ENCODE data around the gene GRIA3. TPM values are rescaled to one million over a fixed set of nuclear protein-coding genes. Genes with fewer than 3 reads are reported as not detected.
"Not testable (repeated sequence)": the region's sequence is repeated elsewhere in the genome, so short reads cannot be mapped to it uniquely, and the experiment has no call there.

Gene GRIA3
- total RNA-seq, 2 experiments from 2014 or later = not detected

DNA sequence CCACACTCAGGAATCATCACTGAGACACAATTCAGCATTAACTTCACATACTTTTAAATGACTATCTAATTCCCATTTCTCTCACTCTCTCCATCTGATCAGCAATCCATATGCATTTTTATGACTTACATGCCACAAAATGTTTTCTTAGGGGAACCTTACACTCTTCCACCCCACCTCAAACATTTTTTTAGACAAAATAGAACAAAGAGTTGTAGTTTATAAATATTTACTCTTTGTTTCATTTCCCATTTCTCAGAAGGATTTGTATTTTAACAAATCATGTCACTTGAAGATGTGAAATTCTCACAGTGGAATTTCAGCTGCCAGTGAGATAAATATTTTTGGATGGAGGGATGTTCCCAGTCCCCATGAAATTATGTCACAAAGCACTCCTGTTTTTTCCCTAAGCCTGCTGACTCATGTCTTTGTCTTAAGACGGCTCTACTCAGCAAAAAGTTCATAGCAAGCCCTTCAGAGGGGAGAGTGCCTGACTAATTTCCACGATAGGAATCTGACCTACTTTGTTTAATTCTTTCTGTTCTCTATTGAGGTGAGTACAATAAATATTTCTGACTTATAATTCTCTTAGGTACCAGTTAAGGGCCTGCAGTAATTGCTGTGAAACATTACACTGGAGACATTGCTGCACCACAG, 291.1 kb downstream of the GRIA3 start:
- Mint-ChIP-seq H3K27me3 (peaks cover 4% of the 10 kb centered on the region), H3K4me1 (no peaks in the 10 kb centered on the region), H3K36me3 (no peaks in the 10 kb centered on the region), H3K9me3 (no peaks in the 10 kb centered on the region), H3K27ac (no peak overlapping the region), H3K4me3 (no peak overlapping the region)
- no peak for DNase-seq

DNA sequence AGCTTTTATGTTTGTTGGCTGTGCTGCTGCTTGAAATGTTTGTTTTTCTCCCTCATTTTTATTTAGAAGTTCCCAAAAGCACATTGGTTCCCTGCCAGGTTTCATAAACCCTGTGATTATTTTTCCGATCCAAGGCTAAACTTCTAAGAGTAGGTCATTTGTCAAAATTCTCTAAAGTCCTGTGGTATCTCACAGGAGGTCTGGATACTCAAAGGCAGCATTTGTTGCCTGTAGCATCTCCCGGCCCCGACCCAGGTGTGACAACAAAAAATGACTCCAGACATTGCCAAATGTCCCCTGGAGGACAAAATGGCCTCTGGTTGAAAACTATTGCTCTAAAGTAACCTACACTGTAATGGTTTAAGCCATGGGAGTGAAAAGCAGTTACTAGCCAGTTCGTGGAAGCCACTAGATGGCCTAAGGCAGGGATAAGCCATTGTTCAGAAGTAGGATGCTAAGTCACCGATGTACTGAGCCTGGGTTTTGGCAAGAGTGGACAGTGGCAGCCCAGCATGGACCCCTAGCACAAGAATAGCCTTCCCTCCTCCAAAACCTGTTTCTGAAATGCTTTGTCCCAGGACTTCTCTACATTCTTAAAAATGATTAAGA, 292.6 kb downstream of the GRIA3 start:
- no peak overlapping the region for H3K4me3 Mint-ChIP-seq
- no peaks in the 10 kb centered on the region for H3K9me3 Mint-ChIP-seq
- H3K36me3 Mint-ChIP-seq = no peaks in the 10 kb centered on the region
- DNase-seq = no peak
- no peaks in the 10 kb centered on the region for H3K4me1 Mint-ChIP-seq
- H3K27me3 Mint-ChIP-seq = no peaks in the 10 kb centered on the region
- H3K27ac Mint-ChIP-seq = no peak overlapping the region

DNA sequence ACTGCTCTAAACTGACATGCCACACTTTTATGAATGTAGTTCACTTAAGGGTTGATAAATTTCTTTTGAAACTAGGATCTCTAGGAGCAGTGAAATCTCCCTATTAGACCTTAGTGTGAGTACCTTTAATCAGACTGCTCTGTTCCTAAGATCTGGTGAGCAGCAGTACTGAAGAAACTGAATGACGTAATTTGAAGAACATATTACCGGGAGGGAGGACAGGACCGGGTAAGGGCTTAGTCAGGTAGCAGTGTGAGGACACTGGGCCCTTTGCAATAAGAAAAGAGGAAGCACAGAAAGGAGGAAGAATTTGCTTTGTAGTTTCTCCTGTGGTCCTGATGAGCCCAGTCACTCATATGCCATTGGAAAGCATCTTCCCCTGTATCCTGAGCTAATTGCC, 293.6 kb downstream of the GRIA3 start:
- Mint-ChIP-seq H3K4me3 (no peak overlapping the region), H3K4me1 (no peaks in the 10 kb centered on the region), H3K9me3 (no peaks in the 10 kb centered on the region)

DNA sequence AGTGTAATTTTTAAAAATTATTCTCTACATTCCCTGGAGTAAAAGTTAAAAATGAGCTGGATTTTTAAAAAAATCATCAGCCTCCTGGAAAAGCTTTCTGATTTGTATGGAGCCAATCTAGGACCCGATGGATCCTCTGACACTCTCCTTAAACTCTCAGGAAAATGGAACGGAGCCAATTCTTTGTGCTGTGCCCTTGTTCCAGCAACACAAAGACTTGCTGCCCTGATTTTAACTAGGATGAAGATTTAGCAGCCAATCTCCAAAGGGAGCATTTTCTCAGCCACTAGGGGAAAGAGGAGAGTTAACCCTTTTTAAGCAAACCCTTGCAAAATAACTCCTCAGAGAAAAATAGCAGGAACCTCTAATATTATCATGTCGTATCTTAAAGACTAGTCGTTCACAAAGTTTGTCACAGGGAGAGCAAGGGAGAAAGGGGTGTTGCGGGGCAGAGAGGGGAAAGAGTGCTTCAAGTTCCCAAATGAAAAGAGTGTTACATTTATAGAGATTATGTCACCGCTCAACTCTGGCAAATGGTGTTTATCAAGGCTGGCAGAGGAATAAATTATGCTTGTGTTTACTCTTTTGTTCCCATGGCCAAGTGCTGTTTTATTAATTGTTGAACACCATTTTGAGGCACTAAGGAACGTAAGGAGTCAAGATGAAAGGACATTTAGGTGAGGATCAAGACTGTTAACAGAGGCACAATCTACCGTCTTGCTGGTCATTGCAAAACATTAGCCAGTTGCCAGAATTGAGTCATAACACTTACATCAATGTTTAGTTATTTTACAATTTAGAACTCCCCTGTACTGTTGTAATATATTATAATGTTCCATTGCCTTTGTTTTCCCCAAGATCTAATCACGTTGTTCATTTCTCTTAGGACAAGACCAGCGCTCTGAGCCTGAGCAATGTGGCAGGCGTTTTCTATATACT, 298.1 kb downstream of the GRIA3 start:
- Mint-ChIP-seq H3K27me3 (no peaks in the 10 kb centered on the region), H3K36me3 (no peaks in the 10 kb centered on the region), H3K4me1 (no peaks in the 10 kb centered on the region), H3K27ac (no peak overlapping the region), H3K9me3 (no peaks in the 10 kb centered on the region), H3K4me3 (no peak overlapping the region)
- no peak for DNase-seq

More for the DNA sequence above, 293.6 kb downstream of the GRIA3 start:
- H3K27ac Mint-ChIP-seq = no peak overlapping the region
- DNase-seq = no peak
- H3K27me3 Mint-ChIP-seq = no peaks in the 10 kb centered on the region
- no peaks in the 10 kb centered on the region for H3K36me3 Mint-ChIP-seq

DNA sequence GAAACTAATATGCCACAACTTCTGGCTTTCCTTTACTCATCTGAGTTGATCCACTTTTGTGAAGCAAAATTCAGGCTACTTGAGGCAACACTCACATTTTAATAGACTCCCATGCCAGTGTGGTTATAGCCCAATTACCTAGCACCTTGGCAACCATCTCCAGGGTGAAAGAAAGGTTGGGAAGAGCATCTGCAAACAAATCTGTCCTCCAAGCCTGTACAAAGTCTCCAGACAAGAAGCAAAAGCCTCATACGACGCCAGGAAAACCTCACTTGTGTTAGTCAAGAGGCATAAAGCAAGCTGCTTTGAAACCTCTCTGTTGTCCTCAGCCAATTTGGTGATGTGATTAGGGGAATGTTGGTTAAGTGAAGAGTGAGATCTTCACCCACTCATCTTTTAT, 302.2 kb downstream of the GRIA3 start:
- H3K9me3 Mint-ChIP-seq = no peaks in the 10 kb centered on the region
- no peaks in the 10 kb centered on the region for H3K4me1 Mint-ChIP-seq
- no peak overlapping the region for H3K4me3 Mint-ChIP-seq
- H3K36me3 Mint-ChIP-seq = no peaks in the 10 kb centered on the region
- H3K27me3 Mint-ChIP-seq = no peaks in the 10 kb centered on the region
- no peak overlapping the region for H3K27ac Mint-ChIP-seq
- DNase-seq = no peak

DNA sequence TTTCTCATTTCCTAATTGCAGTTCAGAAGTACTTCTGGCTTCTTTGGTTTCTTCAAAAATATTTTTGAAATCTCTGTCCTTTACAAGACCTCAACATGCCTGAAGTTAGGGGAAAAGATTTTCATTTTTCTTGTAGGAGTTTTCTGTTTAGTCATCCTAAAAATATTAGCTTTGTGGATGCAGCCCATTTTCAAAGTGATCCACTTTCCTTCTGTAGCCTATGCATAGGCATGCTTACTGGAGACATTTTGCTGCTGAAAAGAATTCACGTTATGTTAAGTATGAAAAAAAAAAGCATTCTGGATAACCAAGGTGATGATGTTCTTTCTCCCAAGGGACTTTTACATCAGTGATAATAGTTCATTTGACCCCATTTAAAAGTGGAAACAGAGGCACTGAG, 303.2 kb downstream of the GRIA3 start:
- DNase-seq = no peak
- Mint-ChIP-seq H3K4me1 (no peaks in the 10 kb centered on the region), H3K36me3 (no peaks in the 10 kb centered on the region), H3K27ac (no peak overlapping the region), H3K27me3 (no peaks in the 10 kb centered on the region), H3K9me3 (no peaks in the 10 kb centered on the region), H3K4me3 (no peak overlapping the region)

DNA sequence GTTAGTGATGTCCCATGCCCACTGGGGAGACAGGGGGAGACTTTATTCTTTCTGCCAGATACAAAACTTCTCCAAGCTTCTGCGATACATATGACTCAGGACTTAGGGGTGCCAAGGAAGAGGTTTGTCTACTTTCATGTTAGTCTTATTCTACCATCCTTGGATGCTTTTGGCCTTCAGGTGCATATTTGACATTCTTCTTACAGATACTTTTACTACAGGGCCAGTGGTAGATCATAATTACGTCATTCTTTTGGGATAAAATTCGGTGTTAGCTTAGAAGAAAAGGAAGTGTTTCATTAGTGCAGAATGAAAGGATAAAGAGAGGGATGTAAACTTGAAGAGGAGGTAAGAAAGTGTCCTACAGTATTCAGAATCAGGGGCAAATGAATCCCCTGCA, 303.6 kb downstream of the GRIA3 start:
- DNase-seq = no peak
- Mint-ChIP-seq H3K36me3 (no peaks in the 10 kb centered on the region), H3K27me3 (no peaks in the 10 kb centered on the region), H3K27ac (no peak overlapping the region), H3K4me1 (no peaks in the 10 kb centered on the region), H3K4me3 (no peak overlapping the region), H3K9me3 (no peaks in the 10 kb centered on the region)

DNA sequence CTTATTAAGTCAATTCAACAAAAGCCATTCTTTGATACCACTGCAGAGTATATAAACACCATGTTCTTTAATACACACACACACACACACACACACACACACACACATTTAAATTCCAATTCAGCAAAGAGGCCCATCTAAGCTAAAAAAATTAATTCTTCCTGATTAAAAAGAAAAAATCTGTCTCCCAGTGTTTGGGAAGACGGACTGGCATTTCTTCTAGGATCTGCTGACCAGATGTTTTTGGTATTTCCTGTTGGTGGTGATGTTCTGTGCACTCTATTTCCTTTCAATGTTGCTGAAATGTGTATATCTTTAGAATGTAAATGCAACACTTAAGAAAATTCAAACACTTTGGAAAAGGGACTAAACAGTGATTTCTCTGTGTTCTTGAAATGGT, 304.9 kb downstream of the GRIA3 start:
- H3K27ac Mint-ChIP-seq = no peak overlapping the region
- no peak for DNase-seq

DNA sequence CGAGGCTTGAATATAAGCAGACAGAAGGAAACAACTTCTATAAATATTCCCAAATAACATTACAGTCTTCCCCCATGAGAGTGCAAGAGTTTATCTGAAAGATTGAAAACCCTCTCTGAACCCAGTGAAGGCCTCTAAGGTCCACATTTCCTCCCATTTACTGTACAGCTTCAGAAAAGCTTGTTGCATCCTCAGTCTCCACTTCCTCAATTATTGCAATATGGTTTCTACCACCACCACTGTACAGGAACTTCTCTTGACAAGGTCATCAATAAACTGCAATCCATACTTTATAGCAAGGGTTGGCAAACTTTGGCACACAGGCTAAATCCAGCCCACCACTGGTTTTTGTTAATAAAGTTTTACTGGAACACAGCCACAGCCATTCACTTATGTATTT, 309.8 kb downstream of the GRIA3 start:
- Mint-ChIP-seq H3K4me1 (no peaks in the 10 kb centered on the region), H3K27me3 (no peaks in the 10 kb centered on the region), H3K27ac (no peak overlapping the region), H3K4me3 (no peak overlapping the region), H3K36me3 (no peaks in the 10 kb centered on the region), H3K9me3 (no peaks in the 10 kb centered on the region)
- DNase-seq = no peak

More for the DNA sequence above, 304.9 kb downstream of the GRIA3 start:
- no peaks in the 10 kb centered on the region for H3K9me3 Mint-ChIP-seq
- no peaks in the 10 kb centered on the region for H3K36me3 Mint-ChIP-seq
- H3K27me3 Mint-ChIP-seq = no peaks in the 10 kb centered on the region
- no peak overlapping the region for H3K4me3 Mint-ChIP-seq
- no peaks in the 10 kb centered on the region for H3K4me1 Mint-ChIP-seq

DNA sequence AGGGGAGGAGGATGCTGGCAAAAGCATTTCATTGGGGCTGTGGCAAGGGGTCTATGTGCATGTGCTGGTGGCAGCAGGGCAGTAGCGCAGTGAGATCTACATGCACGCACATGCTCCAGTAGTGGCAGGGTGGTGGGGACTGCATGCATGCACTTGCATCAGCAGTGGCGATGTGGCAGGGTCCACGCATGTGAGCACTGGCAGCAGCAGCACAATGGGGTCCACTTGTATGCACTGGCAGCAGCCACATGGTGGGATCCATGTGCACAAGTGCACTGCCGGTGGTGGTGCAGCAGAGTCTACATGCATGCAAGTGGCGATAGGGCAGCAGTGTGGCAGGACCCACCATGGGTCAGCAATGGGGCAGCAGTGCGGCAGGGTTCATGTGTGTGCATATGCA, 315.7 kb downstream of the GRIA3 start:
- Mint-ChIP-seq H3K4me3 (no peak overlapping the region), H3K9me3 (no peaks in the 10 kb centered on the region), H3K27me3 (no peaks in the 10 kb centered on the region), H3K27ac (no peak overlapping the region), H3K36me3 (no peaks in the 10 kb centered on the region), H3K4me1 (no peaks in the 10 kb centered on the region)
- no peak for DNase-seq

DNA sequence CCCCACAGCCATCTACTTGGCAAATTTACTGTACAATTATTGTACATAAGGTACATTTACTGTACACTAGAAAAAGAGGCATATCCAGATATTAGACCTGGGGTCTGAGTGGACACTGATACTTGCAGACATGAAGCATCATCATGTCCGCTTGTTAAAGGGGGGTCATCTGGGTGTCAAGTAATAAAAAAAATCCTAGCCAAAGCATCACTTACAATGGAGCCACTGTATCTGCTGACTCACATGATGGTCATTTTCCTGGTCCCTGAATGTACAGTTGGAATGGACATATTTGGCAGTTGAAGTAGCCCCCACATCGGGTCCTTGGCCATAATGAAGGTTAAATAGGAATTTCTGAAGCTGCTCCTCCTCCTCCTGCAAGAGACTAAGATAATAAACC, 320.0 kb downstream of the GRIA3 start:
- DNase-seq = no peak
- Mint-ChIP-seq H3K27ac (no peak overlapping the region), H3K4me1 (no peaks in the 10 kb centered on the region), H3K9me3 (peaks cover 3% of the 10 kb centered on the region), H3K27me3 (no peaks in the 10 kb centered on the region), H3K4me3 (no peak overlapping the region), H3K36me3 (no peaks in the 10 kb centered on the region)

DNA sequence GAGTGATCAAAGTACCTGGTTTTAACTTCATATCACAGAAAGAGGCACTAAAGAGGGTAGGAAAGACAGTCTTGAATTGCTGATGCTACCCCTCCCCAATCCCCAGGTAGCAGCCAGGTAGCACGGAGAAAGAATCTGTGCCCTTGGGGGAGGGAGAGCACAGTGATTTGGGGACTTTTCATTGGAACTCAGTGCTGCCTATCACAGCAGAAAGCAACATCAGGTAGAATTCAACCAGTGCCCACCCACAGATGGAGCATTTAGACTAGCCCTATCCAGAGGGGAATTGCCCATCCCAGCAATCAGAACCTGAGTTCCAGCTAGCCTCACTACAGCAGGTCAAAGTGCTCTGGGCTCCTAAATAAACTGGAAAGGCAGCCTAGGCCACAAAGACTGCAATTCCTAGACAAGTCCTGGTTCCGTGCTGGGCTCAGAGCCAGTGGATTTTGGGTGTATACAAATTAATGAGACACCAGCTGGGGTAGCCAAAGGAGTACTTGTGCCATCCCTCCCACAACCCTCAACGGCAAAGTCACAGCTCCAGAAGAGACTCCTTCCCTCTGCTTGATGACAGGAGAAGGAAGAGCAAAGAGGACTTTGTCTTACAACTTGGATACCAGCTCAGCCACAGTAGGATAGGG, 320.7 kb downstream of the GRIA3 start:
- no peaks in the 10 kb centered on the region for H3K27me3 Mint-ChIP-seq
- H3K27ac Mint-ChIP-seq = no peak overlapping the region
- no peaks in the 10 kb centered on the region for H3K4me1 Mint-ChIP-seq
- H3K9me3 Mint-ChIP-seq = peaks cover 3% of the 10 kb centered on the region
- DNase-seq = no peak
- H3K36me3 Mint-ChIP-seq = no peaks in the 10 kb centered on the region
- no peak overlapping the region for H3K4me3 Mint-ChIP-seq

DNA sequence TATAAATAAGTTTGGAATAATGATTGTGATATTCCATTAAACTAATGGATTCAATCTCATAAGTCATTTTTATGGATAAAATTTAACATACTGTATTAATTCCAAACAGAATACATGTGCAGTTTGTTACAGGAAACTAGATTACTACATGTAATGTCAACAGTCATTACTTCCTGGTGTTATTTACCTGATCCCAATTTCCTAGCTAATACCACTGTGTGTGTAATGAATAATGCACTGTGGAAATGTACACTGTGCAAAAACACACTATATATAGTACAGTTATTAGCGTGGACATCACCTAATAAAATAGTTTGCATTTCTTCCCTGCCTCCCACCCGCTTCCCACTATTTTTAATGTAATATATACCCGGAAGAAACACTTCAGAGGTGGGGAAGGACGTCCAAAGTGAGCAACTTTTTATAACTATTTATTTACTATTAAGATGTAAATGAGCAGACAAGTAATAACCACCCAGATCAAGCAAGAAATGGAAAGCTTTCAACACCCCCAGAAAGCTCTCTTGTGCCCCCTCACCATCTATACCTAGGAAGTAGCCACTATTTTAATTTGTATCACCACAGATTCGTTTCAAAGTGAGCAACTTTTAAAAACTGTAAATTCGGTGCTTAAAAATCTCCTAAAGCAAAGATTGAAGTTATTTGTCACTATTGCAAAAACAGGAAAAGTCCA, 329.7 kb downstream of the GRIA3 start:
- no peaks in the 10 kb centered on the region for H3K27me3 Mint-ChIP-seq
- H3K4me3 Mint-ChIP-seq = peak overlapping the region; percentile 18
- H3K9me3 Mint-ChIP-seq = peaks cover 15% of the 10 kb centered on the region
- no peak for DNase-seq
- no peak overlapping the region for H3K27ac Mint-ChIP-seq
- H3K36me3 Mint-ChIP-seq = no peaks in the 10 kb centered on the region
- no peaks in the 10 kb centered on the region for H3K4me1 Mint-ChIP-seq

DNA sequence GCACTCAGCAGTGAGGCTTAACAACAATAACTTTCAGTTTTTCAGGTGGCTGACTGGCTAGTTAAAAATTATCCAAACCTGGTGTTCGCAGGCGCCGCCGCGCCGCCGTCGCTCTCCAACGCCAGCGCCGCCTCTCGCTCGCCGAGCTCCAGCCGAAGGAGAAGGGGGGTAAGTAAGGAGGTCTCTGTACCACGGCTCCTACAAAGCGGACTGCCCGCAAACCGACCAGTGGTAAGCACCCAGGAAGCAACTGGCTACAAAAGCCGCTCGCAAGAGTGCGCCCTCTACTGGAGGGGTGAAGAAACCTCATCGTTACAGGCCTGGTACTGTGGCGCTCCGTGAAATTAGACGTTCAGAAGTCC, 330.2 kb downstream of the GRIA3 start:
- not testable (repeated sequence) for H3K4me1 Mint-ChIP-seq, DNase-seq, H3K36me3 Mint-ChIP-seq, H3K27ac Mint-ChIP-seq, H3K27me3 Mint-ChIP-seq
- H3K4me3 Mint-ChIP-seq = peak overlapping the region; percentile 18
- peaks cover 15% of the 10 kb centered on the region for H3K9me3 Mint-ChIP-seq

DNA sequence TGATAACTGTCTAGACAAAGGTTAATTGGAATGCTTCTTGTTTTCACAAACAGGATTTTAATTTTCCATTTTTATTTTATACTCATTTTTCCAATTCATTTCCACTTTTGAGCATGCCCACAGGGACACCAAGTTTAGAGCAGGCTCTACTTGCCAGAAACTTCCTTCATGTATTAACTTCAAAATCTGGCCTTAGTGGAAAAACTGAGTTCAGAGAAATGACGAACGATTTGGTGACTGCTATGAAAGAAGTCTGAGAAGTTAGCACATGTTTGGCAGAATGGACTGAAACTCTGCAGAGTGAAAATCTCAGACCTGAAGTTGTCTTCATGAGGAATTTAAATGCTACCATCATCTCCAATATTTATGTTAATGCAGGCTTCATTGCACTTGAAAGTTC, 334.7 kb downstream of the GRIA3 start:
- Mint-ChIP-seq H3K4me1 (no peaks in the 10 kb centered on the region), H3K27ac (no peak overlapping the region), H3K36me3 (no peaks in the 10 kb centered on the region), H3K27me3 (no peaks in the 10 kb centered on the region), H3K4me3 (no peak overlapping the region), H3K9me3 (peaks cover 15% of the 10 kb centered on the region)
- no peak for DNase-seq
